ENCODE results near the gene EPN3. TPM values are rescaled to one million over a fixed set of nuclear protein-coding genes. Genes with fewer than 3 reads are reported as not detected.
A peak's percentile ranks its signal among the peaks of the same experiment; 100 is the strongest.

EPN3 gene
- polyA plus RNA-seq, 1 donor (not counting 4 experiments of a cell fraction or from before 2014, with no cell fraction given), result 66.7 TPM

- Histone ChIP-seq H3K4me2 (ENCODE audit: control insufficient read depth, extremely low read depth, insufficient read depth, low read depth, low read length) (peak overlapping the region; percentile 82), H3K9ac (ENCODE audit: control insufficient read depth, extremely low read depth, insufficient read depth, low read length) (peak overlapping the region; percentile 61), H3K4me3 (ENCODE audit: control insufficient read depth in 2 of 3, extremely low read depth in 1 of 3, insufficient read depth in 2 of 3, low read depth in 1 of 3, low read length in 3 of 3) (peak overlapping the region in 1 of 3 experiments; percentile 17), H3K79me2 (ENCODE audit: control insufficient read depth, insufficient read depth, low read length) (peaks cover 16% of the 10 kb centered on the region), H3K36me3 (ENCODE audit: control insufficient read depth in 2 of 2, extremely low read depth in 1 of 2, insufficient read depth in 2 of 2, low read length in 2 of 2) (peaks cover 18 to 35% of the 10 kb centered on the region in 2 experiments), H3K9me1 (ENCODE audit: control insufficient read depth, extremely low read depth, insufficient read depth, low read length) (peaks cover 3% of the 10 kb centered on the region), H3K27ac (ENCODE audit: control insufficient read depth, insufficient read depth, low read length) (peak overlapping the region; percentile 53), H3K9me3 (ENCODE audit: control insufficient read depth, low read depth, low read length) (no peaks in the 10 kb centered on the region), H2AFZ (ENCODE audit: control insufficient read depth, low read length) (no peak overlapping the region), H4K20me1 (ENCODE audit: control insufficient read depth, extremely low read depth, insufficient read depth, low read length) (peaks cover 4% of the 10 kb centered on the region), H3K4me1 (ENCODE audit: control insufficient read depth, extremely low read depth, insufficient read depth, low read length) (peaks cover 57% of the 10 kb centered on the region), H3K27me3 (ENCODE audit: control insufficient read depth, extremely low read depth, insufficient read depth, low read length) (no peaks in the 10 kb centered on the region)
- dilution Hi-C loops (cut with MboI; ENCODE audit: extremely low pct_ligation_motif_present, low sequenced_read_pairs), result no loop called here
- TF ChIP-seq EZH2 (IDR thresholded peaks at IDR 0.05; ENCODE audit: low read length), result no peak
- TF ChIP-seq, protein P1, sequence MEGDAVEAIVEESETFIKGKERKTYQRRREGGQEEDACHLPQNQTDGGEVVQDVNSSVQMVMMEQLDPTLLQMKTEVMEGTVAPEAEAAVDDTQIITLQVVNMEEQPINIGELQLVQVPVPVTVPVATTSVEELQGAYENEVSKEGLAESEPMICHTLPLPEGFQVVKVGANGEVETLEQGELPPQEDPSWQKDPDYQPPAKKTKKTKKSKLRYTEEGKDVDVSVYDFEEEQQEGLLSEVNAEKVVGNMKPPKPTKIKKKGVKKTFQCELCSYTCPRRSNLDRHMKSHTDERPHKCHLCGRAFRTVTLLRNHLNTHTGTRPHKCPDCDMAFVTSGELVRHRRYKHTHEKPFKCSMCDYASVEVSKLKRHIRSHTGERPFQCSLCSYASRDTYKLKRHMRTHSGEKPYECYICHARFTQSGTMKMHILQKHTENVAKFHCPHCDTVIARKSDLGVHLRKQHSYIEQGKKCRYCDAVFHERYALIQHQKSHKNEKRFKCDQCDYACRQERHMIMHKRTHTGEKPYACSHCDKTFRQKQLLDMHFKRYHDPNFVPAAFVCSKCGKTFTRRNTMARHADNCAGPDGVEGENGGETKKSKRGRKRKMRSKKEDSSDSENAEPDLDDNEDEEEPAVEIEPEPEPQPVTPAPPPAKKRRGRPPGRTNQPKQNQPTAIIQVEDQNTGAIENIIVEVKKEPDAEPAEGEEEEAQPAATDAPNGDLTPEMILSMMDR (optimal IDR thresholded peaks at IDR 0.05 in 1 of 3, IDR thresholded peaks at IDR 0.05 in 1 of 3, conservative IDR thresholded peaks at IDR 0.05 in 1 of 3; ENCODE audit: extremely low read depth in 1 of 3, insufficient read depth in 2 of 3, low read length in 3 of 3), result no peak
- FAIRE-seq, result peak; percentile 67
- DNase-seq (ENCODE audit: low read depth, low spot score), result no peak
These were observed 10.6 kb downstream of the EPN3 start for GRCh38 chr17:50542795-50543774.

DNA sequence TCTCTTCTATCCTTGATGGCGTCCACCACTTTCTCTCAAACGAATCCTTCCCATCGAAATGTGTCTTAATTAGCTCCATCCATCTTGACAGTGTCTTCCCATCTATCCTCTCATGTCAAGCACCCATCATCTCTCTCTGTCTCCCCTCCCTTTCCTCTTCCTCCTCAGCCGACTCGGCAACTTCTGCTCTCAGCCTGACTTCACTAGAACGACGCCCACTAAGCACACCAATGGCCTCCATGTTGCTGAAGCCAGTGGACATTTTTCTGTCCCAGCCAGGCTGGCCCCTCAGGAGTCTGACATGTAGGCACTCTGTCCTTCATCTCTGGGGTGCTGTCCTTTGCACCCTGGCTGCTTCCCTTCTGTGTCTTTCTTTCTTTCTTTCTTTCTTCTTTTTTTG, 12.0 kb downstream of the EPN3 start:
- dilution Hi-C loops (cut with MboI; ENCODE audit: extremely low pct_ligation_motif_present, low sequenced_read_pairs), result no loop called here
- Histone ChIP-seq H3K9ac (ENCODE audit: control insufficient read depth, extremely low read depth, insufficient read depth, low read length) (no peak overlapping the region), H3K79me2 (ENCODE audit: control insufficient read depth, insufficient read depth, low read length) (peaks cover 3% of the 10 kb centered on the region), H3K36me3 (ENCODE audit: control insufficient read depth in 2 of 2, extremely low read depth in 1 of 2, insufficient read depth in 2 of 2, low read length in 2 of 2) (peaks cover 11 to 24% of the 10 kb centered on the region in 2 experiments), H4K20me1 (ENCODE audit: control insufficient read depth, extremely low read depth, insufficient read depth, low read length) (peaks cover 3% of the 10 kb centered on the region), H3K4me1 (ENCODE audit: control insufficient read depth, extremely low read depth, insufficient read depth, low read length) (peaks cover 44% of the 10 kb centered on the region), H2AFZ (ENCODE audit: control insufficient read depth, low read length) (no peak overlapping the region), H3K27ac (ENCODE audit: control insufficient read depth, insufficient read depth, low read length) (no peak overlapping the region), H3K4me3 (ENCODE audit: control insufficient read depth in 2 of 3, extremely low read depth in 1 of 3, insufficient read depth in 2 of 3, low read depth in 1 of 3, low read length in 3 of 3) (no peak overlapping the region), H3K9me3 (ENCODE audit: control insufficient read depth, low read depth, low read length) (no peaks in the 10 kb centered on the region), H3K27me3 (ENCODE audit: control insufficient read depth, extremely low read depth, insufficient read depth, low read length) (no peaks in the 10 kb centered on the region), H3K9me1 (ENCODE audit: control insufficient read depth, extremely low read depth, insufficient read depth, low read length) (peaks cover 2% of the 10 kb centered on the region), H3K4me2 (ENCODE audit: control insufficient read depth, extremely low read depth, insufficient read depth, low read depth, low read length) (no peak overlapping the region)
- TF ChIP-seq EZH2 (IDR thresholded peaks at IDR 0.05; ENCODE audit: low read length), result no peak
- TF ChIP-seq, protein P1 (optimal IDR thresholded peaks at IDR 0.05 in 1 of 3, IDR thresholded peaks at IDR 0.05 in 1 of 3, conservative IDR thresholded peaks at IDR 0.05 in 1 of 3; ENCODE audit: extremely low read depth in 1 of 3, insufficient read depth in 2 of 3, low read length in 3 of 3), result no peak
- FAIRE-seq, result no peak
- DNase-seq (ENCODE audit: low read depth, low spot score), result no peak

All from keratinocyte (primary cell).